Measurements from ENCODE around the gene BEND4. TPM values are rescaled to one million over a fixed set of nuclear protein-coding genes. Genes with fewer than 3 reads are reported as not detected.

Gene BEND4
- polyA plus RNA-seq, 4 donors, result 1.1 to 1.5 (median 1.2) TPM

DNA sequence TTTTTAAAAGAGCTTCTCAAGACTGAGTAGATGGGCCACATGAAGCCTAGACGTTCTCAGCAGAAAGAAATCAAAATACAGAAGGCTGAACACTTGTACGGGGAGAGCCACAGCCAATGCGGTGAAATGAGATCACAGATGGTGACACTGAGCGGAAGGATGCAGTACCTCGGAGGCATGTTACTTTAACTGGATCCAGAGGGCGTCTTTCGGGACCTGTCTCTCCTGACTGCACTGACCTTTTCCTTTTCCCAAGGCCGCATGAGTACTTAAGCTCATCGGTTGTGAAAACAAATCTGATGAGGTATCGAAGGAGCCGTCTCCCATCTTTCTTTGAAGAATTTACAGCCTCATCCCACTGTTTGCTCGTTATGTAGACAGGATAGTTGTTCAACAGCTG is 32.6 kb downstream of the BEND4 start:
- DNase-seq (ENCODE audit: low read depth in 4 of 4, low spot score in 2 of 4), result peak in 1 of 4 donors; percentile 8

DNA sequence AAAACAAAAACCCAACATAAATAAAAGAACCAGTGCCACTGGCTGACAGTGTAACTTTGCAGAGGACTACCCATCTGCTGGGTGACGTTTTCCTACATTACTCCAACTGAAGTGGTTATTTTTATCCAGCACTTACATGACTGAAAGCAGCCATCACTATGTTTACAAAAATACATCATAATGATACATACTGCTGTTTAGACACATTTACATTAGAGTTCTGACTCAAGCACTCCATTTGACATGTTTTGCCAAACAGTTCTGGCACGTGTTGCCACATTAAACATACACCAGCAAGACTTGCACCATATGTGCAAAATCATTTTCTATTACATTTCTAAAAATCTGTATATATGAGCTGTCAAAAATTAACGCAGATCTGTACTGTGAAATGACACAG is 39.6 kb downstream of the BEND4 start:
- no peak for DNase-seq (ENCODE audit: low read depth in 4 of 4, low spot score in 2 of 4)

DNA sequence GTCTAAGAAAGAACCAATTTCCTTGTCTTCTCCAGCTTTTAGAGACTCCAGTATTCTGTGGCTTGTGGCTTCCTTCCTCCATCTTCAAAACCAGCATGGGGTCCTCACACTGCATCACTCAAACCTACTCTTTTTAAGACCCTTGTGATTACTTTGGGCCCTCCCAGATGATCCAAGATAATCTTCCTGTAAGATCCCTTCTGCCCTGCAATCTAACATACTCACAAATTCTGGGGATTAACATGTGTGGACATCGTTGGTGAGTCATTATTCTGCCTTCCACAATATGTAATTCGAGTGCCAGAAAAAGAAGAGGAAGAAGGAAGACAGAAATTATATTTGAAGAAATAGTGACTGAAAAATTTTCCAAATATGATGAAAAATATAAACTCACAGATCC is 47.9 kb downstream of the BEND4 start:
- DNase-seq (ENCODE audit: low read depth in 4 of 4, low spot score in 2 of 4), result no peak

DNA sequence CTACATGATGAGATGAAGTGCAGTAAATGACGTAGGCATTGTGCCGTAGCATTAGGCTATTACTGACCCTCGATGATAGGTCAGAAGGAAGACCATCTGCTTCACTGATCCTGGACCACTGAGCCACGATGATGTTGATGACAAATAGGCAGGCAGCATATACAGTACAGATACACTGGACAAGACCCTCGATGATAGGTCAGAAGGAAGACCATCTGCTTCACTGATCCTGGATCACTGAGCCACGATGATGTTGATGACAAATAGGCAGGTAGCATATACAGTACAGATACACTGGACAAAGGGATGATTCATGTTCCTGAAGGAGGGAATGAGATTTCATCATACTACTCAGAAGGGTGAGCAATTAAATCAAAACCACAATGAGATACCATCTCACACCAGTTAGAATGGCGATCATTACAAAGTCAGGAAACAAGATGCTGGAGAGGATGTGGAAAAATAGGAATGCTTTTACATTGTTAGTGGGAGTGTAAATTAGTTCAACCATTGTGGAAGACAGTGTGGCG is 50.9 kb downstream of the BEND4 start:
- DNase-seq (ENCODE audit: low read depth in 4 of 4, low spot score in 2 of 4), result no peak

DNA sequence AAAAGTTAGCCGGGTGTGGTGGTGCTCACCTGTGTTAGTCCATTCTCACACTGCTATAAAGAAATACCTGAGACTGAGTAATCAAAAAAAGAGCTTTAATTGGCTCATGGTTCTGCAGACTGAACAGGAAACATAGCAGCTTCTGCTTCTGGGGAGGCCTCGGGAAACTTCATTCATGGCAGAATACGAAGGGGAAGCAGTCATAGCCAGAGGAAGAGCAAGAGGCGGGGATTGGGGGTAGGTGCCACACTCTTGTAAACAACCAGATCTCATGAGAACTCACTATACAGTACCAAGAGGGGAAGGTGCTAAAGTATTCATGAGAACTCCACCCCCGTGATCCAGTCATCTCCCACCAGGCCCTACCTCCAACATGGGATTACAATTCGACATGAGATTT is 64.1 kb downstream of the BEND4 start:
- DNase-seq (ENCODE audit: low read depth in 4 of 4, low spot score in 2 of 4), result no peak

DNA sequence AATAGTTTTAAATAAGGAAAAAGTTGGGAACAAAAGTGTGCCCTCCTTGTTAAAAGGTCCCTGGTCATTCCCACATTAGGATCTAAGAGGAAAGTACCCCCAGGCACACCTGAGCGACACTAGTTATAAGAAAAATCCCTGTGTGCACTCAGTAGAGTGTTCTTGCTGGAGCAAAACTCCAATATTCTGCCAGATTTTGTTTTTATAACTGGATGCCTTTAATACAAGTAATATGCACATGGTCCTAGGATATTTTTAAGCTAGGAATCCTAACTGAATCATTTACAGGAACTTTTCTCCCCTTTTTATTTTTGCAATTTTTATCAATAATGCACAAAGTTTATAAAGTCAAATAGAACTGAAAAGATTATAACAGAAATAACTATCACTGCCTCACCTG is 68.6 kb downstream of the BEND4 start:
- DNase-seq (ENCODE audit: low read depth in 4 of 4, low spot score in 2 of 4), result no peak

DNA sequence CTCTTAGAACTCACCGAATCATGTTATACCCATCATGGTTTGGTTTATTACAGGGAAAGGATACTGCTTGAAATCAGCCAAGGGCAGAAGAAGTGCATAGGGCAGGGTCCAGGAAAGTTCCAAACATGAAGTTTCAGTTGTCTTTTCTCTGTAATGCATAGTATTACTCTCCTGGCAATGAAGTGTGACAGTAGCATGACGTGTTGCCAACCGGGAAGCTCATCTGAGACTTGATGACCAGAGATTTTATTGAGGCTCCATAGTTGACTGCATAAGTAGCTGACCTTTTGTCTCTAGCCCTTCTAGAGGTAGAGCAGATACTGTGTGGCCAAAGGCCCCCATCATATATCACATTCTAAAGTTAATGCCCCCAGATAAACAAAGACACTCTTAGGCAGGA is 72.1 kb downstream of the BEND4 start:
- peak; percentile 9 to 32 (median 20) for DNase-seq (ENCODE audit: low read depth in 4 of 4, low spot score in 2 of 4)

DNA sequence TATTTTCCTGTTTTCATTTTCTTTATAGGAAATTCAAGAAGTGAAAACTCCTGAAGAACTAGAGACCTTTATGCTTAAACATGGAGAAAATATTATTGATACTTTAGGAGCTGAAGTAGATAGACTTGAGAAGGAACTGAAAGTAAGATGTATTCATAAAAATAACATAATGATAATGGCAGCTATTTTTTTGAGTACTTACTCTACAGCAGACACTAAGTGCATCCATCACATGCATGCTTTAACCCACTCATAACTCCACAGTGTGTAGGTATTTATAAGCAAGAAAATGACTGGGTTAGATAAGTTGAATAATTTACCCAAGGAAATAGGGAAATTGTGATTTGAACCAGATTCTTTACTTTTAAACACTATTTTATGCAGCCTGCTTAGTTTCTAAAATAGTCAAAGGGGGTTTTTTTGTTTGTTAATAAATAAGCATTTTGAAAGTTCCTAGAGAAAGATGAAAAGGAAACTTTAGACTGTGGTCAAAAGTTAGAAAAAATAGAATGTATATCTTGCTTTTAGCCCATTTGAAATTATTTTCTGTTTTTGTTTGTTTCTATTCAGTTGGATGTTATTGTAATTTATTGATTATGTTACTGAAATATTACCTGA is 74.2 kb downstream of the BEND4 start:
- no peak for DNase-seq (ENCODE audit: low read depth in 4 of 4, low spot score in 2 of 4)

DNA sequence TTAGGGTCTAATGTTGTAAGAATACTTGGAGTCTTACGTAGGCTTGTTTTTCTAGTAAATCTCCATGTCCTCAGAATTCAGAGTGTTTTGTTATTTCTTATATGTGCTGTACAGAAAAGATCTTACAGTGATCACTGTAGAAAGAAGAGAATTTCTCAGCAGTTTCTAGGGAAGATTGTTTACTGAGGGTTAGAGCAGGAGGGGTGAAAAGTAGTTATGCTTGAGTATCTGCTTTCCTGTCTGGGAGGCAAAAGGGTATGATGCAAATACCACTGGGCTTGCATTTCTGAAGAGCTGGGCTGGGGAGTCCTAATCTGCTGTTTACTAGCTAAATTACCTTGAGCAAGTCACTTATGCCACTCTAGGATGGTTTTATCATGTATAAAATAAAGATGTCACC is 78.2 kb downstream of the BEND4 start:
- no peak for DNase-seq (ENCODE audit: low read depth in 4 of 4, low spot score in 2 of 4)

DNA sequence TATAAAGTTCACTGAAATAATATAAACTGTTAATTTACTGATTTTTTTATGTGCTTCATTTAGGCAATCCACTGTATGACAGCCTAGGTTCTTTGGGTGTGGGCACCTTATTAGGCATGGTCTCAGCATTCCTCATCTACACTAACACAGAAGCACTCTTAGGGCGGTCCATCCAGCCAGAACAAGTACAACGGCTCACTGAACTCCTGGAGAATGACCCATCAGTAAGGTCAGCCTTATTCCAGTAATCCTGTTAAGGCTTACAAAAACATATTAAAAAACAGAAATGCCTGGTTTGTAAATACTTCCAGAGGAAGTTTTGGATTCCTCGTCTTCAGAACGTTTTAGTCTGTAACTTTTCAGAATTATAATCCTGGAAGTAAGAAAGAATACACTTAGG is 82.0 kb downstream of the BEND4 start:
- DNase-seq (ENCODE audit: low read depth in 4 of 4, low spot score in 2 of 4), result no peak

DNA sequence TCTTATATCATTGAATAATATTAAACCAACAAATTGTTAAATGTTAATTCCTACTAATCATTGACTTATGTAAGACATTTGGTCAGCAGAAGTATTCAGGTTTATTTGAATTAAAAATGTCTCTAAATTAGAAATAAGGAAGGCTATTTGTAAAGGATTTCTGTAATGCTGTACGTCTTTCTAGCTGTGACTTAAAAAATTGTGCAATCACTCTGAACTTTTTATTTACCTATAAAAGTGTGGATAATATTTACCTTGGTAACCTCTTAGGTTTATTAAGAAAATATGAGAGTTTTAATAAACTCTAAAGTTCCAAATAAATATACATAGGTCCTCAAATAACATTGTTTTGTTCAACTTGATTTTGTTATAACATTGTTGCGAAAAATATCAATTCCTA is 85.2 kb downstream of the BEND4 start:
- DNase-seq (ENCODE audit: low read depth in 4 of 4, low spot score in 2 of 4), result no peak

DNA sequence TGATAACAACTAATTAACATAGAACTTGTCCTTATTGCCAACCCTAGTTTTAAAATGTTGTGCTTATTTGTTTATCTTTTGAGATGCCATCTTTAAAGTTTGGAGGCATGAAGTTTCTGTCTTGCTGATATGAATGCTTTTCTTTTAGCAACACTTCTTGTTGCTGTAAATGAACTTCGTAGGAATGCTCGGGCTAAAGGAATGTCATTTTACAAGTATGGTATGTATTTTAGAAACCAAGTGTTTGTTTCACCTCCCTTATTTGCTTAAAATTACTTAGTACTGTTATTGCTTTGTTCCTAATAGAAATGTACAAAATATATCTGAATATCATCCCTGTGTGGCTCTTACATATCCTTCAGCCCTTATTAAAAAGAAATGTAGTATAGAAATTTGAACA is 86.1 kb downstream of the BEND4 start:
- no peak for DNase-seq (ENCODE audit: low read depth in 4 of 4, low spot score in 2 of 4)

Other genes with a start within 250 kb of the BEND4 start
- gene TMEM33, start 217.2 kb downstream of the BEND4 start, polyA plus RNA-seq (ENCODE audit: insufficient read length in 4 of 4), result 10 to 100 TPM; 44.5 to 48.8 (median 47.0) TPM
- under 1 TPM; 0.11 to 0.44 (median 0.25) TPM for gene DCAF4L1, start 170.9 kb downstream of the BEND4 start, polyA plus RNA-seq (ENCODE audit: insufficient read length in 4 of 4)
- 100 to 1,000 TPM in 2 of 4 donors, 10 to 100 TPM in 2; 96.2 to 124 (median 109) TPM for gene SLC30A9, start 162.1 kb downstream of the BEND4 start, polyA plus RNA-seq (ENCODE audit: insufficient read length in 4 of 4)
- gene SHISA3, start 244.8 kb upstream of the BEND4 start, polyA plus RNA-seq (ENCODE audit: insufficient read length in 4 of 4), result 100 to 1,000 TPM in 2 of 4 donors, 10 to 100 TPM in 2; 79.9 to 147 (median 91.2) TPM